H9 (cell line): ENCODE measurements around the gene SSNA1. TPM values are rescaled to one million over a fixed set of nuclear protein-coding genes. Genes with fewer than 3 reads are reported as not detected.

ENCODE experiments used
- DNase-seq: peaks from one replicate; pipeline ENCODE4 v3.0.0-alpha.2; 2017
- H2AFZ ChIP-seq: one replicate; pipeline ENCODE4 v1.6.1; 2013; ENCODE audit warnings: mild to moderate bottlenecking, low read length, control low read depth, moderate library complexity
- H2AK5ac ChIP-seq: 2 replicates; pipeline ENCODE4 v1.6.1; 2013; ENCODE audit warnings: low read length, control low read depth, mixed read lengths; ENCODE audit not compliant: insufficient read length
- H2BK120ac ChIP-seq: one replicate; pipeline ENCODE4 v1.6.1; 2013; ENCODE audit warnings: low read depth, mild to moderate bottlenecking, low read length, control low read depth, inconsistent platforms; ENCODE audit not compliant: poor library complexity, severe bottlenecking
- H2BK12ac ChIP-seq: 2 replicates; pipeline ENCODE4 v1.6.1; 2013; ENCODE audit warnings: low read length, control low read depth, mixed read lengths, low read depth; ENCODE audit not compliant: insufficient read length
- H2BK15ac ChIP-seq: 2 replicates; pipeline ENCODE4 v1.6.1; 2013; ENCODE audit warnings: low read depth, low read length, control low read depth
- H2BK20ac ChIP-seq: one replicate; pipeline ENCODE4 v1.6.1; 2013; ENCODE audit warnings: low read depth, mild to moderate bottlenecking, low read length, control low read depth, inconsistent platforms; ENCODE audit not compliant: poor library complexity, severe bottlenecking
- H2BK5ac ChIP-seq: 2 replicates; pipeline ENCODE4 v1.6.1; 2013; ENCODE audit warnings: low read length, control low read depth, mixed read lengths; ENCODE audit not compliant: insufficient read length
- H3K14ac ChIP-seq: 2 replicates; pipeline ENCODE4 v1.6.1; 2013; ENCODE audit warnings: low read length, control low read depth; ENCODE audit not compliant: insufficient read depth
- H3K18ac ChIP-seq: 2 replicates; pipeline ENCODE4 v1.6.1; 2013; ENCODE audit warnings: low read depth, mild to moderate bottlenecking, mixed read lengths, low read length, control low read depth; ENCODE audit not compliant: insufficient read length
- H3K23ac ChIP-seq: 2 replicates; pipeline ENCODE4 v1.6.1; 2013; ENCODE audit warnings: low read length, control low read depth, mixed read lengths, low read depth; ENCODE audit not compliant: insufficient read length
- H3K23me2 ChIP-seq: 2 replicates; pipeline ENCODE4 v1.6.1; 2013; ENCODE audit warnings: low read depth, mild to moderate bottlenecking, mixed read lengths, low read length, control low read depth; ENCODE audit not compliant: insufficient read length, poor library complexity, severe bottlenecking
- H3K27ac ChIP-seq: 2 replicates; pipeline ENCODE4 v1.5.1; 2013; ENCODE audit warnings: low read length, control low read depth, mixed read lengths, low read depth; ENCODE audit not compliant: insufficient read length
- H3K27me3 ChIP-seq: 2 replicates; pipeline ENCODE4 v1.6.1; 2013; ENCODE audit warnings: low read length, control low read depth, inconsistent platforms; ENCODE audit not compliant: insufficient read depth
- H3K4ac ChIP-seq: 2 replicates; pipeline ENCODE4 v1.6.1; 2013; ENCODE audit warnings: low read depth, mild to moderate bottlenecking, control low read depth, inconsistent platforms, low read length, moderate library complexity
- H3K4me1 ChIP-seq: 2 replicates; pipeline ENCODE4 v1.6.1; 2013; ENCODE audit warnings: low read length, control low read depth, inconsistent platforms; ENCODE audit not compliant: insufficient read depth
- H3K4me2 ChIP-seq: 2 replicates; pipeline ENCODE4 v1.6.1; 2013; ENCODE audit warnings: low read length, control low read depth, mixed read lengths; ENCODE audit not compliant: insufficient read length, insufficient read depth
- H3K56ac ChIP-seq: 2 replicates; pipeline ENCODE4 v1.6.1; 2013; ENCODE audit warnings: low read depth, mild to moderate bottlenecking, mixed read lengths, low read length, control low read depth; ENCODE audit not compliant: insufficient read length
- H3K79me1 ChIP-seq: 2 replicates; pipeline ENCODE4 v1.6.1; 2013; ENCODE audit warnings: low read depth, mild to moderate bottlenecking, moderate library complexity, low read length, control low read depth, inconsistent platforms; ENCODE audit not compliant: insufficient read depth, poor library complexity, severe bottlenecking
- H3K79me2 ChIP-seq: 2 replicates; pipeline ENCODE4 v1.6.1; 2013; ENCODE audit warnings: low read length, control low read depth, inconsistent platforms; ENCODE audit not compliant: insufficient read depth
- H3K9ac ChIP-seq: 2 replicates; pipeline ENCODE4 v1.6.1; 2013; ENCODE audit warnings: low read length, control low read depth, mixed read lengths; ENCODE audit not compliant: insufficient read length; ENCODE audit errors: extremely low read depth
- H3K9me3 ChIP-seq: one replicate; pipeline ENCODE4 v1.6.1; 2013; ENCODE audit warnings: low read depth, low read length, inconsistent platforms; ENCODE audit not compliant: control insufficient read depth
- H3T11ph ChIP-seq: one replicate; pipeline ENCODE4 v1.6.1; 2013; ENCODE audit warnings: mild to moderate bottlenecking, low read length, control low read depth, inconsistent platforms
- H4K20me1 ChIP-seq: one replicate; pipeline ENCODE4 v1.6.1; 2013; ENCODE audit not compliant: control insufficient read depth, insufficient read length, insufficient read depth
- H4K5ac ChIP-seq: 2 replicates; pipeline ENCODE4 v1.6.1; 2013; ENCODE audit warnings: low read depth, mild to moderate bottlenecking, mixed read lengths, low read length, control low read depth; ENCODE audit not compliant: insufficient read length
- H4K8ac ChIP-seq: replicated peaks from 2 replicates; pipeline ENCODE4 v1.6.1; 2013; ENCODE audit warnings: low read length, control low read depth, mixed read lengths, low read depth; ENCODE audit not compliant: insufficient read length
- H4K91ac ChIP-seq: 2 replicates; pipeline ENCODE4 v1.6.1; 2013; ENCODE audit warnings: low read depth, mild to moderate bottlenecking, moderate library complexity, mixed read lengths, low read length, control low read depth; ENCODE audit not compliant: insufficient read length
- H3K27ac Mint-ChIP-seq, 3 experiments: 2 replicates in 2 of 3; 3 replicates in 1 of 3; pipeline ENCODE4 v1.8.0; 2020 to 2021; ENCODE audit warnings: mixed read lengths in 3 of 3, mild to moderate bottlenecking in 1 of 3, moderate library complexity in 1 of 3
- H3K27me3 Mint-ChIP-seq: 2 replicates; pipeline ENCODE4 v1.8.0; 2021; ENCODE audit warnings: low read depth, mild to moderate bottlenecking, moderate library complexity, mixed read lengths
- H3K36me3 Mint-ChIP-seq, 3 experiments: 2 replicates in 2 of 3; 3 replicates in 1 of 3; pipeline ENCODE4 v1.8.0; 2020 to 2021; ENCODE audit warnings: low read depth in 3 of 3, mixed read lengths in 3 of 3; ENCODE audit not compliant: insufficient read depth in 1 of 3
- H3K4me1 Mint-ChIP-seq, 2 experiments: 2 replicates each; pipeline ENCODE4 v1.8.0; 2020; ENCODE audit warnings: mixed read lengths in 2 of 2
- H3K4me3 Mint-ChIP-seq, 2 experiments: 2 replicates in 1 of 2; 3 replicates in 1 of 2; pipeline ENCODE4 v1.8.0; 2020 to 2021; ENCODE audit warnings: mild to moderate bottlenecking in 2 of 2, mixed read lengths in 2 of 2, moderate library complexity in 1 of 2
- H3K9me3 Mint-ChIP-seq, 2 experiments: 2 replicates in 1 of 2; 3 replicates in 1 of 2; pipeline ENCODE4 v1.8.0; 2020; ENCODE audit warnings: mild to moderate bottlenecking in 2 of 2, mixed read lengths in 2 of 2, moderate library complexity in 1 of 2
- WGBS: extraction: QIAGEN DNeasy Blood & Tissue Kit; methylation state at CpG from one replicate; pipeline ENCODE4 v1.1.7; 2013; ENCODE audit warnings: missing lambda C conversion rate, low lambda C conversion rate, mixed read lengths; ENCODE audit not compliant: insufficient read length; ENCODE audit errors: extremely low coverage; 5-methylcytosine and 5-hydroxymethylcytosine counted together
- total RNA-seq: library from RNA; stranded (reverse); gene quantifications from 2 replicates; pipeline ENCODE4 v1.2.1, GENCODE V29; 2021
- TF ChIP-seq, protein P1 (sequence below): fragments of 200-600 bp; sonication (generic); conservative IDR thresholded peaks from 3 replicates; pipeline ENCODE4 v1.8.0; 2021; ENCODE audit warnings: antibody characterized with exemption, mild to moderate bottlenecking

The SSNA1 gene
- total RNA-seq, 1 experiment from 2014 or later = 69.2 TPM

DNA sequence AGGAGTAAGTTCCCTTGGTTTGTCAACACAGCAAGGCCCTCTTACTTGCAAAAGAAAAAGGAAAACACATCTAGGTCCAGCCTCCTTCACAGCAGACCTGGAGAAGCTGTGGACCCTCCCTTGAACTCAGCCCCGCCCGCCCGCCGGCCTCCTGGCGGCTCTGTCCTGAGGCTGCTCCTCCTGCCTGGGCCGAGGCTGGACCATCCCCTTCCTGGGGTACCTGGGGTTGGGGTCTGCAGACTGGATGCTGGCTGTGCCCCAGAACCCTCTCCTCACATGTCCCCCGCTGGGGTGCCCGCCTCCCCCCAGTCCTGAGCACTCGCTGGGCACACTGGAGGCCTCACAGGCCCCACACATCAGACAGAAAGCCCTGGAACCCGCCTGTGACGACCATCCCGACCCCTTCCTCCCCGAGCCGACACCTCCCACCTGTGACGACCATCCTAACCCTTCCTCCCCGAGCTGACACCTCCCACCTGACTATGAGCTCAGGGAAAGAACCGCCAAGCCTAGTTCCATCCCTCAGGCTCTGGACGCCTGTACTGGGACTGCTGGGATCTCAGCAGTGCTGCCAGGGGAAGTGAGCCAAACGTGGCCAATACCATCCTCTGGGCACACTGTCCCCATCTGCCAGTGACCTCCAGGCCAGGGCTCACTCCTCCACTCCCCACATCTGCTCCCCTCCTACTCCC lies 9.4 kb upstream of the SSNA1 start:
- H3K36me3 Mint-ChIP-seq = peaks cover 5 to 33% (median 26%) of the 10 kb centered on the region in 3 experiments; a peak in 6 of 7 replicates

More for the DNA sequence above, 9.4 kb upstream of the SSNA1 start:
- Histone ChIP-seq H3T11ph (no peak overlapping the region), H2AK5ac (no peak overlapping the region), H3K4ac (no peak overlapping the region), H3K9ac (no peak overlapping the region), H3K4me2 (no peak overlapping the region), H2BK20ac (no peak overlapping the region), H3K14ac (no peak overlapping the region), H3K56ac (no peak overlapping the region), H2BK12ac (no peak overlapping the region), H3K79me1 (no peaks in the 10 kb centered on the region), H3K23ac (no peak overlapping the region), H2AFZ (no peak overlapping the region), H2BK120ac (no peak overlapping the region), H4K5ac (no peak overlapping the region), H4K91ac (no peak overlapping the region), H3K27ac (no peak overlapping the region), H3K9me3 (no peaks in the 10 kb centered on the region), H4K20me1 (peaks cover 2% of the 10 kb centered on the region), H3K18ac (no peak overlapping the region), H3K4me1 (no peaks in the 10 kb centered on the region), H2BK5ac (no peak overlapping the region), H2BK15ac (no peak overlapping the region), H3K23me2 (no peaks in the 10 kb centered on the region), H3K27me3 (no peaks in the 10 kb centered on the region), H3K79me2 (no peaks in the 10 kb centered on the region), H4K8ac (no peak overlapping the region)
- no CpG with 5 or more reads among the region's 19 CpGs for WGBS
- Mint-ChIP-seq H3K27ac (no peak overlapping the region), H3K9me3 (no peaks in the 10 kb centered on the region), H3K4me1 (peaks cover 0 to 7% of the 10 kb centered on the region in 2 experiments; a peak in 3 of 4 replicates), H3K4me3 (peak overlapping the region in 1 of 2 experiments; percentile 4; a peak in 1 of 5 replicates), H3K27me3 (peaks cover 18% of the 10 kb centered on the region)
- no peak for DNase-seq
- TF ChIP-seq, protein P1, sequence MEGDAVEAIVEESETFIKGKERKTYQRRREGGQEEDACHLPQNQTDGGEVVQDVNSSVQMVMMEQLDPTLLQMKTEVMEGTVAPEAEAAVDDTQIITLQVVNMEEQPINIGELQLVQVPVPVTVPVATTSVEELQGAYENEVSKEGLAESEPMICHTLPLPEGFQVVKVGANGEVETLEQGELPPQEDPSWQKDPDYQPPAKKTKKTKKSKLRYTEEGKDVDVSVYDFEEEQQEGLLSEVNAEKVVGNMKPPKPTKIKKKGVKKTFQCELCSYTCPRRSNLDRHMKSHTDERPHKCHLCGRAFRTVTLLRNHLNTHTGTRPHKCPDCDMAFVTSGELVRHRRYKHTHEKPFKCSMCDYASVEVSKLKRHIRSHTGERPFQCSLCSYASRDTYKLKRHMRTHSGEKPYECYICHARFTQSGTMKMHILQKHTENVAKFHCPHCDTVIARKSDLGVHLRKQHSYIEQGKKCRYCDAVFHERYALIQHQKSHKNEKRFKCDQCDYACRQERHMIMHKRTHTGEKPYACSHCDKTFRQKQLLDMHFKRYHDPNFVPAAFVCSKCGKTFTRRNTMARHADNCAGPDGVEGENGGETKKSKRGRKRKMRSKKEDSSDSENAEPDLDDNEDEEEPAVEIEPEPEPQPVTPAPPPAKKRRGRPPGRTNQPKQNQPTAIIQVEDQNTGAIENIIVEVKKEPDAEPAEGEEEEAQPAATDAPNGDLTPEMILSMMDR = no peak
